NCI-H2227 (cell line): ENCODE results near the gene PDGFRB.

Source experiments
- DNase-seq: peaks from one replicate; lab custom pipeline; 2025; ENCODE audit not compliant: unreplicated experiment; lab: John Stamatoyannopoulos, UW

The PDGFRB gene

DNA sequence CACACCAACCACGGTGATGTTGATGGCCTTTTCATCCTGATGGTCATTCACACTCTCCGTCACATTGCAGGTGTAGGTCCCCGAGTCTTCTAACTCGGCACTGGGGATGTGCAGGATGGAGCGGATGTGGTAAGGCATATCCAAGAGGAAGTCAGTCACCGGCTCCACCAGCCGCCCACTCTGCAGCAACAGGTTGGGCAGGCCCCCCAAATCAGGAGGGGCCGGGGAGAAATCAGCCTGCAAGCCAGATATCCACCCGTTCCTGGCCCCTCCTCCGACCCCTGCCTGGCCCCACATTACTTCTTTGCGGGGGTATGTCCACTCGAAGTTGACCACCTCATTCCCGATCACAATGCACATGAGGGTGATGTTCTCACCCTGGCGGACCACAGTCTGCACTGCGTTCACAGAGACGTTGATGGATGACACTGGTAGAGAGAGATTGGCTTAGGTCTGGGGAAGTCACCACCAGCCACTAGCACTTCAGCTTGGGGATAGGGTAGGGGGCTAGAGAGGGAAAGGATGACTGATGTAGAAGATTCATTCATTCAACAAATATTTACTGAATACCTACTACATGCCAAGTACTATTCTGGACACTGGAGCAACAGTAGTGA, 22.0 kb downstream of the PDGFRB start:
- DNase-seq = no peak

DNA sequence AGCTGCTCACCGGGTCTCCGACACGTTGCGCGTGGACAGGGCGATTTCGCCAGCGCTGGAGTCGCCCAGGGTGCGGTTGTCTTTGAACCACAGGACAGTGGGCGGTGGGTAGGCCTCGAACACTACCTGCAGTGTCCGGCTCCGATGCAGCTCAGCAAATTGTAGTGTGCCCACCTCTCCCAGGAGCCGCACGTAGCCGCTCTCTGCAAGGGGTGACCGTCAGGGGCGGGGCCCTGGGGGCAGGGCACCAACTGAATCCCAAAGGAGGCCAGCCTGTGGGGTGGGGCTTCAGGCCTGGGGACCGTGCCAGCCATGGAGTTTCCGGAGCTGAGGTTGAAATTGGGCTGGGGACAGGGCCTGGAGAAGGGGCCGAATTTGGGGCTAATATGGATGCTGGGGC, 22.9 kb downstream of the PDGFRB start:
- no peak for DNase-seq

DNA sequence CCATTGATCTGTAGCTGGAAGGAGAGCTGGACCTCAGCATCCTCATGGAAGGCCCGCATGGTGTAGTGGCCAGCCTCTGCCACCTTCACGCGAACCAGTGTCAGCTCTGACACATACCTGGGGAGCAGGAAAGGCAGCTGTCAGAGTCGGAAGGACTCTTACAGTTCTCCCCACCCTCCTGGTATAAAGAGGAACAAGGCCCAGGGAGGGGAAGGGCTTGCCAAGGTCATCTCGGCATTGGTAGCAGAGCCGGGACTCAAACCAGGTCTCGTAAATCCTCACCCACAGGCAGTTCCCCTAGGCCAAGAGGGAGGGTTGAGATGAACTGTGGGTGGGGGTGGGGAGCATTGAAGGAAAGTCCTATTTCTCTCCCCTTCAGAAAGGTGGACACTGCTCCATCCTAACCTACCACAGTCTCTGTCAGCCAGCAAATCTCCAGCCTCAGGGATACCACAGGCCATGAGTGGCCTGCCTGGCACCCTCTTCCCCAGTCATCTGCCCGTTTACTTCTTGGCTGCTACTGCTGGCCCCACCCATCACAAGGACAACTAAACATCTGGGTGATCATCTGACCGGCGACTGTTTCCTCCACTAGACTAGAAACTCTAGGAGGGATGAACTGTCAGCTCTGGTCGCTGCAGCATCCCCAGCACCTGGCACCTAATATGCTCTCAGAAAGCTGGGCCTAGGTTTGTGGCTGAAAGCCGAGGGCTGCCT, 23.5 kb downstream of the PDGFRB start:
- no peak for DNase-seq

DNA sequence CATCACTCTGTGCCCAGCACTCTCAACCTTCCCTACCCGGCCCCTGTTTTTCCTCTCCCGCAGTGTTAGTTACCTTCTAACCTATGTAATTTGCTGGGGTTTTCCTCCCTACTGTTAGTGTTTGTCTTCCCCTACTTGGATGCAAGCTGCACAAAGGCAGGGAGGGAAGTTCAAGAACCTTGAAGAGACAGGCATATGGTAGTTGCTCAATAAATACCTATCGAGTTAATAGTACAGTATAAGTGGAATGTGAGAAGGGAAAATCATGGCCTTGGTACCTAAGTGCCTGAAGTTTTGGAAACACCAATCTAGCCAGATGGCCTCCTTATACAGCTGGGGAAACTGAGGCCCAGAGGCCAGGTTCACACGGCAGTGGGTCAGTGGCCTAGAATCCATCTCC, 24.2 kb downstream of the PDGFRB start:
- no peak for DNase-seq

DNA sequence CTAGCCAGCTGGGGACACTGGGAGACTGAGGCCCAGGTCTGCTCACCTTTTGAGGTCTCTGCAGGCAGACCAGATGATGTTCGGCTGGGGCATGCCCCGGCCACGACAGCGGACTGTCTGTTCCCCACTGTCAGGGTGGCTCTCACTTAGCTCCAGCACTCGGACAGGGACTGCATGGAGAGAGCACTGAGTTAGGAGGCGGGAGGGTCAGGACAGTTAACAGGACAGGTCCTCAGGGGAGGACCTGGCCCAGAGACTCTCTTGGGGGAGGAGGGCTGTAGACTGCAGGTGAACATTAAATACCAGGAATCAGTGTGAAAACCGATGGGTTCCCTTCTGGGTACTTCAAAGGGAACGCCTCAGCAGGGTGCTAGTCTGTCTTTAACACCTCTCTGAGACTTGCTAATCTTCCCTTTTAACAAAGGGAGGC, 25.1 kb downstream of the PDGFRB start:
- DNase-seq = no peak

DNA sequence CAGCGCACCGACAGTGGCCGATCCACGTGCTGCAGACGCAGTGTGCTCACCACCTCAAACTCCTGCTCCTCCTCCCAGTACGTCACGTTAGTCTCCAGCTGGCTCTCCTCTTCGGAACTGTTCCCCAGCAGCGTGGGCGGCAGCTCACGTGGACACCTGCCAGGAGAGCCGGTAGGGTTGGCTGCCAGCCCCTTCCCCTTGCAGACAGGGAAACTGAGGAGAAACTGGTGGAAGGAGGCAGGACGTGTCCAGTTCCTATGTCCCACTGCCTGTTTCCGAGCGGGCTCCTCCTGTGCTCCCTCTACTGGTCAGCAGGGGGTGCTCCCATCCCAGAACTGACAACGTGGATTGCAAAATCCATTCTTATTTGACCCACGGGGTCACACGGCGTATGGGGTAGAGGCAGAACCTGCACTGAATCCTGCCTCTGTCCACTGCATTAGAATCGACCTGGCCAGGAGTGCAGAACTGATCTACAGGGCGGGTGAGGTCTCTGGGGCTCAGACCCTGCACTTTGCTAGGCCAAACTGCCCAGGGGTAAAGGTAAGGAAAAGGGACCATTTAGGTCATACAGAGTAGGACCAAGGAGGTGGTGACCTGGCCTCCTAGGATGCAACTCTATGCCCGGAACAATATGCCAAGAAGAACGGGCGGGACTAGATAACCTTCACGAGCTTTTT, 25.7 kb downstream of the PDGFRB start:
- DNase-seq = peak; percentile 57

DNA sequence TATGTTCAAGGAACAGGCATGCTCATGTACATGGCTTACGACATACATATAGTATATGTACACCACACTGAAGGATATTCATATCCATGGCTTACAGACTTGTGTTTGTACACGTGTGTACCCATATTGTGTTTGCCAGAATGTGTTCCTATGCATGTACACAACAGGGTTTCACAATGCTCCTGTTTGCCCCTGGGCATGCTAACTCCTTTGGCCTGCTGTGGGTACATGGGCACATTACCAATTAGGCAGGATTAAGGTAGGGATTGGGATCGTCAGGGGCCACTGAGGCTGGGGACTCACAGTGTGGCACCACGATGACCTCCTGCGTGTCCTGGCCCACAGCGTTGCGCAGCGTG, 26.2 kb downstream of the PDGFRB start:
- no peak for DNase-seq

DNA sequence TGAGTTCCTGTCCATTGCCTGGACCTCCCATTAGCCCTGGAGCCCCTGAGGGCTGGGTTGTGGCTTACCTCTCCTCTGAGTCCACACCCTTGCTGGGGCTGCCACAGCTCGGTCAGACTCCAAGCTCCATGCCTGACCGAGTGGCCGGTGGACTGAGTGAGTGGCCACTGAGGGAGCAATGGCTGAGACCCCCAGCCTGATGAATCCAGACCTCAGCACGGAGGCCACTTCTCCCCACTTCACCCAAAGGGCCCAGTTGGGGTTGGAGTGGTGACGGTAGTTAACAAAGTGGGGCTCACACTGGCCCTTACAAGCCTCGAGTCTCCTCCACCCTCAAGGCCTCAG, 28.8 kb downstream of the PDGFRB start:
- no peak for DNase-seq

DNA sequence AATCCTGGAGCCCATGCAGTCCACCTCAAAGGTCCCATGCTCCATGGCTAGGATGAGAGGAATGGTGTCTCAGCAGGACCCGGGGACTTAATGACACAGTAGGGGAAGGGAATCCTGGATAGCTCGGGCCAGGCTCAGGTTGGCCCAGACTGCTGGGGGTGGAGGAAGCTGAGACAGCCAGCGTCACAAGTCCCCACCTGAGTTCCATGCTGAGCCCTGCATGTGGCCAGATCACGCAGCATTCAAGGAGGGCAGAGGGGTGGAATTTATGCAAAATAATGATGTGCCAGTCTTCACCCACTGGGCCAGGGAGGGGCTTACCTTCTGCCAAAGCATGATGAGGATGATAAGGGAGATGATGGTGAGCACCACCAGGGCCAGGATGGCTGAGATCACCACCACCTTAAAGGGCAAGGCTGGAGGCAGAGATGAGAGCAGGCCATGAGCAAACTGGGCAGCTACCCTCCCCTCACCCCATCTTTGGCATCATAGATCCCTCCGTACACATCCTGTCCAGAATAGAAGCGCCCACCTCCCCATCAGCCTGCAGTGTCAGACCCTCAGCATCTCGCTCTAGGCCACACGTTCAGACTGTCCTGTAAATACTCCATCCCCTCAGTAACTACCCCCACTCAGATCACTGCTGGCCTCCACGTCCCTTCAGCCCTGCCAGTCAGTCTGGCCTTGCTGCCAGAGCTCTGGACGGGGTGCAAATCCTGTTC, 29.3 kb downstream of the PDGFRB start:
- DNase-seq = no peak

DNA sequence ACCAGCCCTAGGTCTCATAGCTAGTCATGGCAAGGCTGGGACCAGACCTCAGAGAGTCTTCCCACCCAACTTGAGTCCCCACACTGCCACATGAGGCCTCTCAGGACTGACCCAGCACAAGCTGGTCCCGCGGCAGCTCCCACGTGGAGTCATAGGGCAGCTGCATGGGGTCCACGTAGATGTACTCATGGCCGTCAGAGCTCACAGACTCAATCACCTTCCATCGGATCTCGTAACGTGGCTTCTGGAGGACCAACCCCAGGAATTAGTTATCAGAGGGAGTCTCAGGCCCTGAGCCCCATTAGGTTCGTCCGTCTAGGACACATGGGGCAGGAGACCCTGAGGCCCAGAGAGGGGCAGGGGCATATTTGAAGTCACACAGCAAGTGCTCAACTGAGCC, 30.3 kb downstream of the PDGFRB start:
- DNase-seq = no peak

DNA sequence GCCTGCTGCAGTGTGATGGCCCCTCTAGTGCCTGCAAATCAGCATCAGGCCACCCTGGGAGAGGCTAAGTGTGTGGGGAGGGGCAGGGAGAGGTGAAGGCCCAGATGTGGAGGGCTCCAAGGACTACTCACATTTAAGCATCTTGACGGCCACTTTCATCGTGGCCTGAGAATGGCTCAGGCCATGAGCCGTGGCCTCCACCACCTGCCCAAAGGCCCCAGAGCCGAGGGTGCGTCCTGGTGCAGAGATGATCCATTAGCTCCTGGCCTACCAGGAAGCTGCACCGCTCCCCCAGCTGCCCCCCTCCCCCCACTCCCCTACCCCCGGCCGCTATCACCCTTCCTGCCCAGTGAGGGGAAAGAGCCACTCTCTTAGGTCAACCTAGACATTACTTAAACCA, 31.0 kb downstream of the PDGFRB start:
- no peak for DNase-seq

DNA sequence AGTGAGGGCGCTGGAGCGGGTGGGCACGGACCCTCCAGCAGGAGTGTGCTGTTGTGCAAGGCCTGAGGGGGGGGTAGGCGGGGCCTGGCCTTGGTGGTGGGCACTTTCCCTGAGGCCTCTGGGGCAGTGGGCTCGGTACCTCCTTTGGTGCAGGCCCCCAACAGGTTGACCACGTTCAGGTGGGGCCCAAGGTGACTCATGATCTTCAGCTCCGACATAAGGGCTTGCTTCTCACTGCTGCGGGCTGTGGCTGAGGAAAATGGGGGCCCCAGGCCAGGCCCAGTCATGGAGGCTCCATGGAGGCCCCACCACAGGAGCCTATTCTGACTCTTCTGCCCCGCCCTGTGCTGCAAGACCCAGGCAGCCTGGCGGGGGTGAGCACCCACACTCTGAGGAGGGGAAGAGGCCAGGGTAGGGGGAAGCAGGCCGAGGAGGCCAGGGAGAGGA, 31.5 kb downstream of the PDGFRB start:
- DNase-seq = no peak

DNA sequence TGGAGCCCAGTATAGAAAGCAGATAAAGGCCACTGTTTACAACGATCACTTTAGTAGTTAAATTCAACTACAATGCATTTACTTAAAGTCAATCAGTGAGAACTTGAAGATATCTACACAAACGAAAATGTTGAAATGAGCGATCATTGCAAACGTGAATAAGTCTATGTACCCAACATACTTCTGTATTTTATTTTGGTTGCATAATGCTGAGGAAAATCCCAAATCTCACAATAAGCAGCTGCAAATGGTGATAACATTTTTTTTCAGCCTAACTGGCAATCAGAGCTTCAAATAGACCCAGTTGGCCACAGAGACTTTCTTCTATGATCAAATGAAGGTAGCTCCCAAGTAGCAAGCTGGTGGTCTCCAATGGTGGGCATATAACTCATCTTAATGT, 32.1 kb downstream of the PDGFRB start:
- no peak for DNase-seq

DNA sequence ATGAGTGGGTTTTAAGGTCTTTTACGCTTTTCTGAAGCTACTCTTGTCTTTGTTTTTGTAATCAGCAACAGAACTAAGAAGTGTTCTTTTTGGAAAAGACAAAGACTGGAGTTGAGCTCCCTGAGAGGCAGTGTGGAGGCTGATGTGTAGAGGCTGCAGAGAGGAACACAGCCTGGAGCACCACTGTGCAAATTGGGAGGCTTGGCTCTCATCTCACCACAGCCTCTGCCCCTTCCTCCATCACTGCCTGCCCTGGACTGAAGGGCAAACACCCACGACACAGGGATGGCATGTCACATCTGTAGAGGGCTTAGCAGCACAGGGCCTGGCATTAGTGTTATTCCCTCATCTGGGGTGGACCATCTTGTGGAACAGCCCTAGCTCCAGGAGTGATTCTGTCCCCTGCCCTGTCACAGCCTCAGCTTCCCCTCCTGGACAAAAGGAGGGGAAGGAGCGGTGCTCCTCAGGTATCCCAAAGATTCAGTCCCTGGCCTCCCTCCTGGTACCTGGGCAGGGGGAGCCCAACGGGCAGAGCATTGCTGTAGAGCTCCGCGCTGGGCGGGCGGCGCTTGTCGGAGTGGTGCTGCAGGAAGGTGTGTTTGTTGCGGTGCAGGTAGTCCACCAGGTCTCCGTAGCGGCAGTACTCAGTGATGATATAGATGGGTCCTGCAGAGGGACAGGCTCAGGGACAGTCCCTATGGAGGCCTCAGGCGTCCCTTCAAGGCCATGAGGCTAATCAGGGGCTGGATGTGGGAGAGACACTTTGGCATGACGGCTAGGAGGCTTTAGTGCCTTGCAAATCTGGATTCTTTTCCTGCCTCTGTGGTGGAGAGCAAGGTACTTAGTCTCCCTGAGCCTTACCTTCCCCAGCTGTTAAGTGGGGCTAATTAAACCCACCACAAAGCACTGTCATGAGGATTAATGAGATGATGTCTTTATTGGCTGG, 32.8 kb downstream of the PDGFRB start:
- no peak for DNase-seq

DNA sequence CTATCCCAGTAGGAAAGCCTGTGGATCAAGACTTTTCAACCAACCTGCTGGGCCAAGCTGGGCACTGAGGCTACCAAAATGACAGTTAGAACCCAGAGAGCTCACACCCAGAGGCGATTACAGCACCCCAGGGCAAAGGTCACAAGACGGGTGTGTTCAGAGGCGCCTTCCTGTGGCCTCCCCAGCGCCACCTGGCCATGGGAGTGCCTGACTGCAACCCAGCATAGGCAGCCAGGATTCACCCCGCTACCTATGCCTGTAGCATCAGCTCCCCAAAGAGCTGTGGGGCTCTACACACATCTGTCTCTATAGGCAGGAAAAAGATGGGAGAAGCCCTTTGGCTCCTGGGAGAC, 33.5 kb downstream of the PDGFRB start:
- no peak for DNase-seq

DNA sequence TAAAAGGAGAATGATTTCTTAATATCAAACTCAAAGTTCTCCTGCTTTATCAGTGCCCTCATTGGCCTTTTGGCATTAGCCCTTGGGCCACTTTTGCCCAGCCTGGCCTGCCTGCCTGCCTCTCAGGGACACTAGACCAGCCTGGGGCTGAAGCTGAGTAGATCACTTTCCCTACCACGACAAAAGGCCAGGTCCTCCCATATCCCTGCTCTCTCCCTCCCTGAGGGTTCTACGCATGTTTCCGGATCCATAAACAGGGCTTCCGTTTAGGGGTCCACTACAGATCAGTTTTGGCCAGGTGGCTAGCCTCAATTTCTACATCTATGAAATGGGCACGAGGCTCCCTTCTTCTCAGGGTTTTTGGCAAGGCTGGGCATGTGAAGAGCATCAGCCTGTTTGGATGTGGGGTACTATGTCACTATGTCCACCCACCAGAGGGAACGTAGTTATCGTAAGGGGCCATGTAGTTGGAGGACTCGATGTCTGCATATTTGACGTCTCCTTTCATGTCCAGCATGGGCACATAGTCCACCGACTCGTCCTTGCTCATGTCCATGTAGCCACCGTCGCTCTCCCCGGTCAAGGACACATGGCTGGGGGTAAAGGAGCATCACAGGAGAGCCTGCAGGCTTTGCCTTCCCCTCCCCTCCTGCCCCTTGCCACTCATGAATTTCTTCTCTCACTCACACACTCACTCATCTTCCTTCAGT, 34.0 kb downstream of the PDGFRB start:
- DNase-seq = no peak

DNA sequence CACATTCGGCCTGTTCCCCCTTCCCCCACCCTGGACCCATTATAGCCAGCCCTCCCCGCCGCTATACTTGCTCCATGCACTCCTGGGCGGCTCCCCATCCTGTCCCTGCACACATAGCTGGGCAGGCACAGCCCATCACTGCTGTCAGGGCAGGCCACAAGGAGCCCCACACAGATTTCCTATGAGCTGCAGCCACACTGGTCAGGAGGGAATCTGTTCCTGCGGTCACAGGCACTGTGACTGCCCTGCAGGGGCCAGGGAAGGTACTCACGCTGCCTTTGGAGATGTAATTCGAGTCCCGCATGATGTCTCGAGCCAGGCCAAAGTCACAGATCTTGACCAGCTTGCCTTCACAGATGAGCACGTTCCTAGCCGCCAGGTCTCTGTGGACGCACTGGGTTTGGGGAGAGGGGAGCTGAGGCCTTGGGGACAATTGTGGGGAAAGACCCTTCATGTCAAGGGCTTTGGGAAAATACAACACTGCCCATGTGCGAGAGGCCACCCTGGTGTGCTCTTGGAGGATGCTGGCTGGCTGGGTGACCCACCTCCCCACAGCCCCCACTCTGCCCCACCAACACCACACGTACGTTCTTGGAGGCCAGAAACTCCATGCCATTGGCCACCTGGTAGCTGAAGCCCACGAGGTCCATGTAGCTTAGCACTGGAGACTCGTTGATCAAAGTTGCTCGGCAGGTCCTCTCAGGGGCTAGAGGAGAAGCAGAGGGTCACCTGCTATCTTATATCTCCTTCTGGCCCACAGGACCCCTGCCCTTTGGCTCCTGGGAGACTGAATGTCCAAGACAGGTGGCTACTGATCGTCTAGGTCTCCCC, 34.8 kb downstream of the PDGFRB start:
- DNase-seq = no peak

DNA sequence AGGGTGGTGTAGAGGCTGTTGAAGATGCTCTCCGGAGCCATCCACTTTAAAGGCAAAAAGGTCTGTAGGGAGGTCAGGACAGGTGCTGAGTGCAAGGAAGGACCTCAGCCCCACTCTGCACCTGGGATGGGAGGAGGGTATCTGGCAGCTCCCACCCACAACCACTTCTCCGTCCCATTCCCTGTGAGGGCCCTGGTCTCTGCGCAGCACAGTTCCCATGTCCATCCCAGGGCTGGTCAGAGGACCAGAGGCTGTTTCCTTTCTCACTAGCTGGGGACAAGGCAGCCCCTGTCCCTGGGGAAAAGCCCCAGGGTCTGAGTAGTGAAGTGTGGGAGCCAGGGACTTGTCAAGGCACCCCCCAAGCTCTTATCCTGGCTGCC, 35.6 kb downstream of the PDGFRB start:
- no peak for DNase-seq

DNA sequence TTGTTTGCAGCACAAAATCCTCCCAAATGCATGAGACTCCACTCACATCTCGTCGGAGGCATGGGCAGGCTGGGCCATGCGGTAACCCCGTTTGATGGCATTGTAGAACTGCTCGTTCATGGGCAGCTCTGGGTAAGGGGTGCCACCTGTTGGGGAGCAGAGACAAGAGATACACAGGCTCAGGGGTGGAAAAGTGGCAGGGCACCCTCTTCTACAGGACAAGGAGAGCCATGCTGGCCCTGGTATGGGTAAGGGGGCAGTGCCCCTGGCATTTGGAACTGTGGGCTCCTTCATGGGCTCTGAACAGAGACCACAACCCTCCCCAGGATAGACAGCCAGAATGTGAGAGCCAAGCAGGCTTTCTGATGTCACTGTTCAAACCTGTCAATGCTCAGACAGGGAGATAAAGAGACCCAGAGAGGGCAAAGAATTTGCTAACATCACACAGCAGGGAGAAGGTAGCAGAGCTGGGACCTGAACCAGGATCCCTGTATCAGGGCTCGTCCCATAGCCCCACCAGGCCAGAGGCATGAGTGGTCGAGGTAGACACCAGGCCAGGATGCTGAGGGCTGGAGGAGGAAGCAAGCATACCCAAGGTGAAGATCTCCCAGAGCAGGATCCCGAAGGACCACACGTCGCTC, 36.1 kb downstream of the PDGFRB start:
- no peak for DNase-seq
